GM13977 (cell line): ENCODE data around the gene DGLUCY.

Experiments used
- DNase-seq: peaks from one replicate; pipeline ENCODE4 v3.0.0; 2012; ENCODE audit warnings: low spot score
- CTCF ChIP-seq: IDR thresholded peaks from 2 replicates; pipeline ENCODE4 v1.5.1; 2012; ENCODE audit warnings: mild to moderate bottlenecking, control low read depth; ENCODE audit not compliant: insufficient read depth; ENCODE audit errors: extremely low read depth, missing control alignments
- in situ Hi-C: fragments of 300-500 bp; cut with MboI; formaldehyde crosslinking; loops from one replicate; pipeline ENCODE4 v1.12.0; 2022; ENCODE audit warnings: low sequenced_read_pairs, low pct_unique_long_range_greater_than_20kb, mixed read lengths, inconsistent platforms; ENCODE audit not compliant: unreplicated experiment

DGLUCY gene

GRCh38 chr14:91125271-91125660 is 11.4 kb downstream of the DGLUCY start:
- no peak for TF ChIP-seq CTCF
- no peak for DNase-seq
- in situ Hi-C loops = no loop called here

DNA sequence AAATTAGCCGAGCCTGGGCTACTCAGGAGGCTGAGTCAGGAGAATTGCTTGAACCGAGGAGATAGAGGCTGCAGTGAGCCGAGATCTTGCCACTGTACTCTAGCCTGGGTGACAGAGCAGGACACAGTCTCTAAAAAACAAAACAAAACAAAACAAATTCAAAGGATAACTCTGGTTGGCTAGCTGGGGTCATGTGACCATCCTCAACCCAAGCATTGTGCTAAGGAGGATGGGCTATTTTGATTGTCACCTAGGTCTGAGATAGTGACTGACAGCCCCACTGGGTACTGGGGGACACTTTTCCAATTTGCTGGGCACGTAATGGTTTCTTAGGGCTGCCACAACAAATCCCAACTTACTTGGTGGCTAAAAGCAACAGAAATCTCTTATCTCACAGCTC is 11.9 kb downstream of the DGLUCY start:
- in situ Hi-C loops = no loop called here
- no peak for TF ChIP-seq CTCF
- no peak for DNase-seq

DNA sequence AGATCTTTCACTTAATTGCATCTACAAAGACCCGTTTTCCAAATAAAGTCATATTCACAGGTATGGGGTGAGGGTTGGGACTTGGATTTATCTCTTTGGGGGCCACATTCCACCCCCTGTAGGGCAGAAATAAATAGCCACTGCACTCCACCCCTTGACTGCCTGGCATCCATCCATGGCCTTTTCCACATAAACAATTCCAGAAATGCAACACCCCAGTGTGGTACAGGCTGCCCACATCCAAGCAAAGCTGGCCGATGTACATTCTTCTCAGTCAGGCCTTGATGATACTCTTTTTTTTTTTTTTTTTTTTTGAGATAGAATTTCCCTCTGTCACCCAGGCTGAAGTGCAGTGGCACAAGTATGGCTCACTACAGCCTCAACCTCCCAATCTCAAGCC is 12.9 kb downstream of the DGLUCY start:
- no peak for DNase-seq
- in situ Hi-C loops = no loop called here
- TF ChIP-seq CTCF = no peak

DNA sequence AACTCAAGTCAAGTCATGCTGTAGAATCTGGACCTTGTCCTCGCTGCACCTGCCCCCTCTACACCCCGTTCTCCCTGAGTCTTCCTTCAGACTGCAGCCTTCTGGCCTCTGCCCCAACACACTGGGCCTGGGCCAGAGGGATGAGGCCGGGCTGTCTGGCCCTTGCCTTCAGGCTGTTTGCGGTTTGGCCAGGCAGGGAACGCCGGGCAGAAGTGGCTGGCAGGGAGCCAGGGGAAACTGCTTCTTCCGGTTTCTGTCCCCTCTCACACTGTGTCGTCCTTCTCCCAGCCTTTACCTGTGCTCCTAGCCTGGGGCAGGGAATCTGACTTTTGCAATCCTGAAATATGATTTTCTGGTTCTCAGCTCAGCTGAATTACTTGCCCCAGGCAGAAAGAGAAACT is 13.5 kb downstream of the DGLUCY start:
- no peak for TF ChIP-seq CTCF
- in situ Hi-C loops = no loop called here
- DNase-seq = no peak

DNA sequence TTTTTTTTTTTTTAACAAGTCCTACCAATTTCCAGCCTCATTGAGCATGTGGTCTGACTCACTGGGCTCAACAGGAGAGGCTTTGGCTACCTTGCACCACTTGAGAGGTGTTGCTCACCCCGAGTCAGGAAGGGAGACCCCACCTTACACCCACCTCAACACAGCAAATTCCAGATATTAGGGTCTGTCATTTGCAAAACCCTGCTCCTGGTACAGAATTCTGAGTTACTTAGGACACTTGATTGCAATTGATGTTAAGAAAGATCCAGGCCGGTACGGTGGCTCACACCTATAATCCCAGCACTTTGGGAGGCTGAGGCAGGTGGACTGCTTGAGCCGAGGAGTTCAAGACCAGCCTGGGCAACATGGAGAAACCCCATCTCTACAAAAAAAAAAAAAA is 14.1 kb downstream of the DGLUCY start:
- in situ Hi-C loops = no loop called here
- DNase-seq = no peak
- no peak for TF ChIP-seq CTCF

DNA sequence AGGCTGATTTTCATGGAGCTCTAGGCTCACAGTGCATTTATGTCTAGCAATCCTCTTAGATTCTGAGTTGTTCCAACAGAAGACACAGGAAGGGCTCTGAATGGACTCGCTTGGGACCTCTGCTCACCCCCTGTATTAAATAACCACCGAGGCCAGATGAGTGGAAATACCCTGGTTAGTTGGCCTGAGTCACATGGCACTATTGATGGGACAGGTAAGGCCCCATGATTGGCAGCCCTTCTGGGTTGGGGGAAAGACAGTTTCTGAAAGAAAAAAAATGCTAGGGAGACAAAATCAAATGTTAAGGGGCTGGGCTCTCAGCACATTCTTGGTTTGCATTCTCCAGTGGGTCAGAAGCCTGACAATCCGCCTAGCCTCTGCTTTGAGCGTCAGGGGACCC is 14.8 kb downstream of the DGLUCY start:
- in situ Hi-C loops = no loop called here
- DNase-seq = no peak
- no peak for TF ChIP-seq CTCF

DNA sequence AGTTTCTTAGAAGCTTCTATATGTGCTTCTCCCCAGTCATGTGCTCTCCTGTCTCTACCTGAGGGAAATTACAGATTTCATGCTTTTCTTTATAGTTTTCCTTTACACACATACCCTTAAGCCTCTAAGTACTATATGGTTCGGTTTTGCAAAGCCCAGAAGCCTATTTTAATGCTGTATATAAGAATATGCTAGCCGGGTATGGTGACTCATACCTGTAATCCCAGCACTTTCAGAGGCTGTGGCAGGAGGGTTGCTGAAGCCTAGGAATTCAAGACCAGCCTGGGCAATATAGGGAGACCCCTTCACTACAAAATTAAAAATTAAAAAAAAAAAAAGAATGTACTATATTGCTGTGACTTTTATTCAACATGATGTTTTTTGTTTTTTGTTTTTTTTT is 15.4 kb downstream of the DGLUCY start:
- in situ Hi-C loops = no loop called here
- TF ChIP-seq CTCF = no peak
- DNase-seq = no peak
